GM23338 (cell line): Measurements from ENCODE around the gene NECTIN3. TPM values are rescaled to one million over a fixed set of nuclear protein-coding genes. Genes with fewer than 3 reads are reported as not detected.

Experiments
- ATAC-seq: fragments of 200-7000 bp; cut with Tn5 transposase; 3 replicates; pipeline ENCODE4 v1.9.1; 2020
- DNase-seq: peaks from one replicate; pipeline ENCODE4 v3.0.0-alpha.2; 2015; ENCODE audit warnings: low spot score
- H2AFZ ChIP-seq: fragments of 200-600 bp; sonication (generic); 2 replicates; pipeline ENCODE4 v1.8.0; 2016; ENCODE audit warnings: antibody characterized with exemption, mild to moderate bottlenecking, moderate library complexity
- H3F3A ChIP-seq: fragments of 200-600 bp; sonication (generic); replicated peaks from 2 replicates; pipeline ENCODE4 v1.8.0; 2017; ENCODE audit warnings: antibody characterized with exemption, mixed run types, low read depth
- H3K27ac ChIP-seq: fragments of 200-600 bp; sonication (generic); 2 replicates; pipeline ENCODE4 v1.6.1; 2016; ENCODE audit warnings: low read depth
- H3K27me3 ChIP-seq: fragments of 200-600 bp; sonication (generic); 2 replicates; pipeline ENCODE4 v1.8.0; 2016; ENCODE audit warnings: mild to moderate bottlenecking, mixed run types, moderate library complexity; ENCODE audit not compliant: insufficient read depth
- H3K36me3 ChIP-seq: fragments of 200-600 bp; sonication (generic); 2 replicates; pipeline ENCODE4 v1.8.0; 2016; ENCODE audit warnings: mild to moderate bottlenecking; ENCODE audit not compliant: insufficient read depth
- H3K4me1 ChIP-seq: fragments of 200-600 bp; sonication (generic); 2 replicates; pipeline ENCODE4 v1.8.0; 2016; ENCODE audit warnings: mild to moderate bottlenecking, moderate library complexity; ENCODE audit not compliant: insufficient read depth
- H3K4me2 ChIP-seq: fragments of 200-600 bp; sonication (generic); 2 replicates; pipeline ENCODE4 v1.7.1; 2017; ENCODE audit warnings: mixed run types
- H3K4me3 ChIP-seq: fragments of 200-600 bp; sonication (generic); 2 replicates; pipeline ENCODE4 v1.6.1; 2016; ENCODE audit warnings: mixed run types
- H3K79me2 ChIP-seq: fragments of 200-600 bp; sonication (generic); replicated peaks from 2 replicates; pipeline ENCODE4 v1.8.0; 2017; ENCODE audit warnings: mild to moderate bottlenecking; ENCODE audit not compliant: insufficient read depth
- H3K9me2 ChIP-seq: fragments of 200-600 bp; sonication (generic); 2 replicates; pipeline ENCODE4 v1.8.0; 2017; ENCODE audit not compliant: insufficient read depth
- H4K20me1 ChIP-seq: fragments of 200-600 bp; sonication (generic); replicated peaks from 2 replicates; pipeline ENCODE4 v1.8.0; 2017; ENCODE audit warnings: mild to moderate bottlenecking; ENCODE audit not compliant: insufficient read depth
- H3K27ac Mint-ChIP-seq: 2 replicates; pipeline ENCODE4 v1.8.0; 2020; ENCODE audit warnings: inconsistent platforms, mild to moderate bottlenecking, moderate library complexity, mixed read lengths
- H3K27me3 Mint-ChIP-seq: 3 replicates; pipeline ENCODE4 v1.8.0; 2022; ENCODE audit warnings: low read depth, mild to moderate bottlenecking, moderate library complexity, mixed read lengths, inconsistent platforms; ENCODE audit not compliant: insufficient read depth, poor library complexity
- H3K36me3 Mint-ChIP-seq: 3 replicates; pipeline ENCODE4 v1.8.0; 2021; ENCODE audit warnings: low read depth, mild to moderate bottlenecking, inconsistent platforms, moderate library complexity, mixed read lengths
- H3K4me1 Mint-ChIP-seq: 3 replicates; pipeline ENCODE4 v1.8.0; 2020; ENCODE audit warnings: mild to moderate bottlenecking, inconsistent platforms, mixed read lengths
- H3K4me3 Mint-ChIP-seq: 3 replicates; pipeline ENCODE4 v1.8.0; 2021; ENCODE audit warnings: moderate library complexity, mild to moderate bottlenecking, inconsistent platforms, mixed read lengths
- H3K9me3 Mint-ChIP-seq: 3 replicates; pipeline ENCODE4 v1.8.0; 2020; ENCODE audit warnings: moderate library complexity, mild to moderate bottlenecking, inconsistent platforms, mixed read lengths
- CREB1 ChIP-seq: fragments of 250-450 bp; sonication (Bioruptor Pico); IDR thresholded peaks from 2 replicates; pipeline ENCODE4 v1.5.0; 2020; ENCODE audit warnings: low read depth, mild to moderate bottlenecking, moderate library complexity
- ETS1 ChIP-seq: IDR thresholded peaks from 2 replicates; pipeline ENCODE4 v1.6.1; 2016; ENCODE audit warnings: antibody characterized with exemption
- EZH2 ChIP-seq: fragments of 200-600 bp; sonication (generic); IDR thresholded peaks from one replicate; pipeline ENCODE4 v1.8.0; 2017; ENCODE audit warnings: antibody characterized with exemption, mild to moderate bottlenecking, low read depth; ENCODE audit not compliant: unreplicated experiment
- EZH2phosphoT487 ChIP-seq: fragments of 200-600 bp; sonication (generic); IDR thresholded peaks from one replicate; pipeline ENCODE4 v1.8.1; 2018; ENCODE audit warnings: antibody characterized with exemption; ENCODE audit not compliant: unreplicated experiment
- JUNB ChIP-seq: IDR thresholded peaks from one replicate; pipeline ENCODE4 v1.6.1; 2016; ENCODE audit warnings: antibody characterized with exemption; ENCODE audit not compliant: unreplicated experiment
- NANOG ChIP-seq: IDR thresholded peaks from 2 replicates; pipeline ENCODE4 v1.6.1; 2016; ENCODE audit warnings: antibody characterized with exemption, borderline replicate concordance
- POLR2AphosphoS5 ChIP-seq: IDR thresholded peaks from 2 replicates; pipeline ENCODE4 v1.6.1; 2016; ENCODE audit warnings: antibody characterized with exemption, low read depth
- REST ChIP-seq: IDR thresholded peaks from one replicate; pipeline ENCODE4 v1.6.1; 2018; ENCODE audit warnings: antibody characterized with exemption; ENCODE audit not compliant: unreplicated experiment
- STAT1 ChIP-seq: IDR thresholded peaks from one replicate; pipeline ENCODE4 v1.6.1; 2016; ENCODE audit warnings: antibody characterized with exemption; ENCODE audit not compliant: unreplicated experiment
- ZNF114 ChIP-seq: fragments of 250-450 bp; sonication (Bioruptor Pico); IDR thresholded peaks from 2 replicates; pipeline ENCODE4 v1.5.0; 2020; ENCODE audit warnings: mild to moderate bottlenecking, moderate library complexity
- ZNF331 ChIP-seq: fragments of 250-450 bp; sonication (Bioruptor Pico); IDR thresholded peaks from 2 replicates; pipeline ENCODE4 v1.5.0; 2020; ENCODE audit warnings: low read depth, mild to moderate bottlenecking, moderate library complexity
- ZNF462 ChIP-seq: fragments of 250-450 bp; sonication (Bioruptor Pico); IDR thresholded peaks from 2 replicates; pipeline ENCODE4 v1.5.0; 2020; ENCODE audit warnings: mild to moderate bottlenecking, moderate library complexity
- polyA plus RNA-seq: library from polyadenylated mRNA; unstranded; fragments of >200 nt; fragmentation: Nextera tagmentation; extraction: Ambion mirVana; gene quantifications from 2 replicates; pipeline ENCODE4 v1.2.1, GENCODE V29; 2016
- total RNA-seq: library from RNA; depleted of rRNA; stranded (reverse); fragments of >200 nt; shearing (Covaris generic); gene quantifications from 2 replicates; pipeline ENCODE4 v1.2.3, GENCODE V29; 2014
- TF ChIP-seq, protein P1 (sequence below), 2 experiments: fragments of 200-600 bp in 1 of 2; sonication (generic) in 1 of 2; conservative IDR thresholded peaks; 2 replicates each; pipeline versions ENCODE4 v1.5.1 to v1.6.1; 2016 to 2017; ENCODE audit warnings: antibody characterized with exemption in 2 of 2, low read depth in 2 of 2, mild to moderate bottlenecking in 2 of 2, moderate library complexity in 1 of 2

The NECTIN3 gene
- total and polyA plus RNA-seq, 2 experiments from 2014 or later = 16.0 to 48.2 TPM

DNA sequence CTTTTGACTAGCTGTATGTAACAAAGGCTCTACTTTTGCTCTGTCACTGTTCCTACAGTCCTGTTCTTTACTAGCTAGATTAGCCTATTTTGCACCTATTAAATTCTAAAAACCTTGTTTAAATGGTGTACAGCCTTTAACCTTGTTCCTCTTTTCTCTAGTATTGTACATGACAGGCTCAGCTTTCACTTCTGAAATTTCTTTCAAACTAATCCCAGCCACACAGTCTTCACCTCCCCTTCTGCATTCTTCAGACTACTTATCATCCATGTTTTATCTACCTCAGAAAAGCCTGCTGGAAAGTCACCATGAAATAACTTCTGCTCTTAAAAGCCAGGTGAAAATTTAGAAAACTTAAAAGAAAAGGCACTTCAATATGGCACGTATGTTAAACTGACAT lies 122.4 kb downstream of the NECTIN3 start:
- Histone ChIP-seq H3K4me3 (no peak overlapping the region), H4K20me1 (no peaks in the 10 kb centered on the region), H3K27me3 (no peaks in the 10 kb centered on the region), H2AFZ (no peak overlapping the region), H3K4me2 (no peak overlapping the region), H3K27ac (no peak overlapping the region), H3F3A (no peaks in the 10 kb centered on the region), H3K4me1 (0 out of 2 replicates have a peak, but pooled peaks cover 4% of the 10 kb centered on the region), H3K9me2 (no peaks in the 10 kb centered on the region), H3K36me3 (no peaks in the 10 kb centered on the region), H3K79me2 (no peaks in the 10 kb centered on the region)
- no peaks in the 10 kb centered on the region; the same call in 2 of the 3 replicates for H3K36me3 Mint-ChIP-seq
- TF ChIP-seq ZNF331 (no peak), STAT1 (no peak), ETS1 (no peak), ZNF462 (CRISPR knock-in tag) (no peak), ZNF114 (no peak), EZH2phosphoT487 (no peak), EZH2 (no peak), NANOG (no peak), POLR2AphosphoS5 (no peak), REST (no peak), CREB1 (CRISPR knock-in tag) (no peak), JUNB (no peak)
- TF ChIP-seq, protein P1, sequence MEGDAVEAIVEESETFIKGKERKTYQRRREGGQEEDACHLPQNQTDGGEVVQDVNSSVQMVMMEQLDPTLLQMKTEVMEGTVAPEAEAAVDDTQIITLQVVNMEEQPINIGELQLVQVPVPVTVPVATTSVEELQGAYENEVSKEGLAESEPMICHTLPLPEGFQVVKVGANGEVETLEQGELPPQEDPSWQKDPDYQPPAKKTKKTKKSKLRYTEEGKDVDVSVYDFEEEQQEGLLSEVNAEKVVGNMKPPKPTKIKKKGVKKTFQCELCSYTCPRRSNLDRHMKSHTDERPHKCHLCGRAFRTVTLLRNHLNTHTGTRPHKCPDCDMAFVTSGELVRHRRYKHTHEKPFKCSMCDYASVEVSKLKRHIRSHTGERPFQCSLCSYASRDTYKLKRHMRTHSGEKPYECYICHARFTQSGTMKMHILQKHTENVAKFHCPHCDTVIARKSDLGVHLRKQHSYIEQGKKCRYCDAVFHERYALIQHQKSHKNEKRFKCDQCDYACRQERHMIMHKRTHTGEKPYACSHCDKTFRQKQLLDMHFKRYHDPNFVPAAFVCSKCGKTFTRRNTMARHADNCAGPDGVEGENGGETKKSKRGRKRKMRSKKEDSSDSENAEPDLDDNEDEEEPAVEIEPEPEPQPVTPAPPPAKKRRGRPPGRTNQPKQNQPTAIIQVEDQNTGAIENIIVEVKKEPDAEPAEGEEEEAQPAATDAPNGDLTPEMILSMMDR (conservative IDR thresholded peaks at IDR 0.05; ENCODE audit: low read depth in 2 of 2) = no peak
- H3K27ac Mint-ChIP-seq = no peak overlapping the region
- no peaks in the 10 kb centered on the region for H3K27me3 Mint-ChIP-seq
- no peaks in the 10 kb centered on the region for H3K9me3 Mint-ChIP-seq
- DNase-seq = no peak
- no peak for ATAC-seq
- no peak overlapping the region for H3K4me3 Mint-ChIP-seq
- H3K4me1 Mint-ChIP-seq = peaks cover 11% of the 10 kb centered on the region; the same call in 2 of the 3 replicates
